PFSK-1 (cell line): ENCODE results near the gene DNAH6.

ENCODE experiments used
- FOXP2 ChIP-seq: optimal IDR thresholded peaks from 2 replicates; pipeline ENCODE3; 2011; ENCODE audit warnings: borderline replicate concordance, control low read depth, inconsistent platforms; ENCODE audit not compliant: insufficient read depth; ENCODE audit errors: extremely low read length, extremely low read depth
- POLR2AphosphoS5 ChIP-seq: IDR thresholded peaks from 2 replicates; pipeline ENCODE4 v1.6.1; 2012; ENCODE audit warnings: low read depth, mild to moderate bottlenecking, control low read depth, low read length, moderate library complexity
- REST ChIP-seq, 2 experiments: IDR thresholded peaks; 2 replicates each; pipeline versions ENCODE4 v1.6.1 to v1.8.0; 2011 to 2012; ENCODE audit warnings: low read depth in 2 of 2, low read length in 2 of 2, control low read depth in 1 of 2, inconsistent platforms in 1 of 2, mild to moderate bottlenecking in 1 of 2, moderate library complexity in 1 of 2; ENCODE audit not compliant: insufficient read depth in 1 of 2
- SIN3A ChIP-seq: IDR thresholded peaks from 2 replicates; pipeline ENCODE4 v1.6.1; 2012; ENCODE audit warnings: mild to moderate bottlenecking, low read length, moderate library complexity, borderline replicate concordance; ENCODE audit not compliant: insufficient read depth
- TAF1 ChIP-seq: IDR thresholded peaks from 2 replicates; pipeline ENCODE4 v1.6.1; 2012; ENCODE audit warnings: low read length, control low read depth, borderline replicate concordance; ENCODE audit not compliant: insufficient read depth

- TF ChIP-seq POLR2AphosphoS5: no peak
- no peak for TF ChIP-seq REST (IDR thresholded peaks at IDR 0.05; ENCODE audit: insufficient read depth in 1 of 2, low read depth in 2 of 2, low read length in 2 of 2)
- no peak for TF ChIP-seq TAF1
- TF ChIP-seq SIN3A: no peak
- no peak for TF ChIP-seq FOXP2
Observed at GRCh38 chr2:84687498-84688149, 171.3 kb downstream of the DNAH6 start.
